ENCODE data around the gene ADGRL4.
"Not testable (repeated sequence)": the region's sequence is repeated elsewhere in the genome, so short reads cannot be mapped to it uniquely, and the experiment has no call there.

ADGRL4 gene

GRCh38 chr1:78913950-78914349 is 92.6 kb downstream of the ADGRL4 start:
- Histone ChIP-seq H3K4me3 (ENCODE audit: low read depth, low read length) (no peak overlapping the region), H3K9me3 (ENCODE audit: control insufficient read depth, insufficient read depth, low read length) (no peaks in the 10 kb centered on the region), H3K4me1 (ENCODE audit: control insufficient read depth, insufficient read depth, low read length) (no peaks in the 10 kb centered on the region), H3K36me3 (ENCODE audit: control insufficient read depth, insufficient read depth, low read length) (no peaks in the 10 kb centered on the region), H3K27me3 (ENCODE audit: control insufficient read depth, insufficient read depth, low read length) (no peaks in the 10 kb centered on the region), H3K9ac (ENCODE audit: low read depth, low read length) (no peak overlapping the region)

GRCh38 chr1:78911956-78912880 is 94.3 kb downstream of the ADGRL4 start:
- no peak overlapping the region for H3K4me3 ChIP-seq (ENCODE audit: low read depth, low read length)
- no peaks in the 10 kb centered on the region for H3K27me3 ChIP-seq (ENCODE audit: control insufficient read depth, insufficient read depth, low read length)
- H3K4me1 ChIP-seq (ENCODE audit: control insufficient read depth, insufficient read depth, low read length), result no peaks in the 10 kb centered on the region
- no peak overlapping the region for H3K9ac ChIP-seq (ENCODE audit: low read depth, low read length)
- H3K36me3 ChIP-seq (ENCODE audit: control insufficient read depth, insufficient read depth, low read length), result no peaks in the 10 kb centered on the region
- no peaks in the 10 kb centered on the region for H3K9me3 ChIP-seq (ENCODE audit: control insufficient read depth, insufficient read depth, low read length)

- H3K27me3 ChIP-seq (ENCODE audit: control insufficient read depth, insufficient read depth, low read length), result no peaks in the 10 kb centered on the region
- no peaks in the 10 kb centered on the region for H3K9me3 ChIP-seq (ENCODE audit: control insufficient read depth, insufficient read depth, low read length)
- H3K9ac ChIP-seq (ENCODE audit: low read depth, low read length), result no peak overlapping the region
- no peaks in the 10 kb centered on the region for H3K4me1 ChIP-seq (ENCODE audit: control insufficient read depth, insufficient read depth, low read length)
- H3K4me3 ChIP-seq (ENCODE audit: low read depth, low read length), result no peak overlapping the region
- no peaks in the 10 kb centered on the region for H3K36me3 ChIP-seq (ENCODE audit: control insufficient read depth, insufficient read depth, low read length)
Observed at GRCh38 chr1:78902641-78903040, 103.9 kb downstream of the ADGRL4 start.

- H3K27me3 ChIP-seq (ENCODE audit: control insufficient read depth, insufficient read depth, low read length), result no peaks in the 10 kb centered on the region
- no peaks in the 10 kb centered on the region for H3K9me3 ChIP-seq (ENCODE audit: control insufficient read depth, insufficient read depth, low read length)
- H3K4me1 ChIP-seq (ENCODE audit: control insufficient read depth, insufficient read depth, low read length), result no peaks in the 10 kb centered on the region
- H3K36me3 ChIP-seq (ENCODE audit: control insufficient read depth, insufficient read depth, low read length), result no peaks in the 10 kb centered on the region
- H3K9ac ChIP-seq (ENCODE audit: low read depth, low read length), result no peak overlapping the region
- H3K4me3 ChIP-seq (ENCODE audit: low read depth, low read length), result no peak overlapping the region
Observed at GRCh38 chr1:78894811-78895210, 111.7 kb downstream of the ADGRL4 start.

GRCh38 chr1:78892260-78892840 is 114.2 kb downstream of the ADGRL4 start:
- Histone ChIP-seq H3K36me3 (ENCODE audit: control insufficient read depth, insufficient read depth, low read length) (no peaks in the 10 kb centered on the region), H3K9ac (ENCODE audit: low read depth, low read length) (no peak overlapping the region), H3K27me3 (ENCODE audit: control insufficient read depth, insufficient read depth, low read length) (no peaks in the 10 kb centered on the region), H3K4me3 (ENCODE audit: low read depth, low read length) (no peak overlapping the region), H3K4me1 (ENCODE audit: control insufficient read depth, insufficient read depth, low read length) (no peaks in the 10 kb centered on the region), H3K9me3 (ENCODE audit: control insufficient read depth, insufficient read depth, low read length) (no peaks in the 10 kb centered on the region)

GRCh38 chr1:78887458-78887857 is 119.1 kb downstream of the ADGRL4 start:
- H3K4me3 ChIP-seq (ENCODE audit: low read depth, low read length), result no peak overlapping the region
- H3K9ac ChIP-seq (ENCODE audit: low read depth, low read length), result no peak overlapping the region
- no peaks in the 10 kb centered on the region for H3K9me3 ChIP-seq (ENCODE audit: control insufficient read depth, insufficient read depth, low read length)
- no peaks in the 10 kb centered on the region for H3K27me3 ChIP-seq (ENCODE audit: control insufficient read depth, insufficient read depth, low read length)
- peaks cover 9% of the 10 kb centered on the region for H3K4me1 ChIP-seq (ENCODE audit: control insufficient read depth, insufficient read depth, low read length)
- H3K36me3 ChIP-seq (ENCODE audit: control insufficient read depth, insufficient read depth, low read length), result no peaks in the 10 kb centered on the region

GRCh38 chr1:78884685-78885452 is 121.7 kb downstream of the ADGRL4 start:
- Histone ChIP-seq H3K9ac (ENCODE audit: low read depth, low read length) (no peak overlapping the region), H3K4me3 (ENCODE audit: low read depth, low read length) (no peak overlapping the region), H3K27me3 (ENCODE audit: control insufficient read depth, insufficient read depth, low read length) (no peaks in the 10 kb centered on the region), H3K36me3 (ENCODE audit: control insufficient read depth, insufficient read depth, low read length) (no peaks in the 10 kb centered on the region), H3K9me3 (ENCODE audit: control insufficient read depth, insufficient read depth, low read length) (no peaks in the 10 kb centered on the region), H3K4me1 (ENCODE audit: control insufficient read depth, insufficient read depth, low read length) (peaks cover 9% of the 10 kb centered on the region)

- no peaks in the 10 kb centered on the region for H3K9me3 ChIP-seq (ENCODE audit: control insufficient read depth, insufficient read depth, low read length)
- no peaks in the 10 kb centered on the region for H3K36me3 ChIP-seq (ENCODE audit: control insufficient read depth, insufficient read depth, low read length)
- H3K4me1 ChIP-seq (ENCODE audit: control insufficient read depth, insufficient read depth, low read length), result peaks cover 7% of the 10 kb centered on the region
- H3K9ac ChIP-seq (ENCODE audit: low read depth, low read length), result no peak overlapping the region
- no peak overlapping the region for H3K4me3 ChIP-seq (ENCODE audit: low read depth, low read length)
- H3K27me3 ChIP-seq (ENCODE audit: control insufficient read depth, insufficient read depth, low read length), result no peaks in the 10 kb centered on the region
Observed at GRCh38 chr1:78880223-78880622, 126.3 kb downstream of the ADGRL4 start.

GRCh38 chr1:78875986-78876385 is 130.5 kb downstream of the ADGRL4 start:
- not testable (repeated sequence) for H3K9ac ChIP-seq (ENCODE audit: low read depth, low read length); H3K4me1 ChIP-seq (ENCODE audit: control insufficient read depth, insufficient read depth, low read length); H3K36me3 ChIP-seq (ENCODE audit: control insufficient read depth, insufficient read depth, low read length); H3K4me3 ChIP-seq (ENCODE audit: low read depth, low read length); H3K27me3 ChIP-seq (ENCODE audit: control insufficient read depth, insufficient read depth, low read length); H3K9me3 ChIP-seq (ENCODE audit: control insufficient read depth, insufficient read depth, low read length)

- not testable (repeated sequence) for H3K9me3 ChIP-seq (ENCODE audit: control insufficient read depth, insufficient read depth, low read length); H3K4me1 ChIP-seq (ENCODE audit: control insufficient read depth, insufficient read depth, low read length); H3K27me3 ChIP-seq (ENCODE audit: control insufficient read depth, insufficient read depth, low read length); H3K4me3 ChIP-seq (ENCODE audit: low read depth, low read length); H3K9ac ChIP-seq (ENCODE audit: low read depth, low read length); H3K36me3 ChIP-seq (ENCODE audit: control insufficient read depth, insufficient read depth, low read length)
Observed at GRCh38 chr1:78872801-78873200, 133.7 kb downstream of the ADGRL4 start.

GRCh38 chr1:78871249-78871648 is 135.3 kb downstream of the ADGRL4 start:
- Histone ChIP-seq H3K9me3 (ENCODE audit: control insufficient read depth, insufficient read depth, low read length) (peaks cover 9% of the 10 kb centered on the region), H3K36me3 (ENCODE audit: control insufficient read depth, insufficient read depth, low read length) (no peaks in the 10 kb centered on the region), H3K9ac (ENCODE audit: low read depth, low read length) (no peak overlapping the region), H3K4me3 (ENCODE audit: low read depth, low read length) (no peak overlapping the region), H3K4me1 (ENCODE audit: control insufficient read depth, insufficient read depth, low read length) (no peaks in the 10 kb centered on the region), H3K27me3 (ENCODE audit: control insufficient read depth, insufficient read depth, low read length) (no peaks in the 10 kb centered on the region)

Measured in iPS-15b (cell line).